ENCODE results near the gene PPAN. TPM values are rescaled to one million over a fixed set of nuclear protein-coding genes. Genes with fewer than 3 reads are reported as not detected.

The PPAN gene
- 21.9 and 22.2 TPM in 2 replicates for total RNA-seq

GRCh38 chr19:10106100-10106936 lies at the start of gene PPAN:
PPAN (plus strand) TSS chr19:10106362; CDS start chr19:10106395, 33 bp downstream.

GRCh38 chr19:10085641-10086590 lies 20.2 kb upstream of the PPAN start, which contains the start of gene SHFL:
SHFL (plus strand) TSS chr19:10086317; CDS start chr19:10086428, 111 bp downstream.

GRCh38 chr19:10111405-10111811 lies 5.2 kb downstream of the PPAN start, which contains the start of gene P2RY11:
P2RY11 (plus strand) TSS chr19:10111693; CDS start chr19:10111722, 29 bp downstream.

Other genes with a start within 250 kb of the PPAN start
- 2.8 and 3.2 TPM in 2 replicates for gene OLFM2, start 169.8 kb upstream of the PPAN start, total RNA-seq
- 1.6 and 1.7 TPM in 2 replicates for gene COL5A3, start 95.9 kb upstream of the PPAN start, total RNA-seq
- gene RDH8, start 92.9 kb upstream of the PPAN start, total RNA-seq: not detected in 2 replicates
- 23.0 and 26.8 TPM in 2 replicates for gene SHFL, start 20.0 kb upstream of the PPAN start, total RNA-seq
- 0.09 and 0.16 TPM in 2 replicates for gene ANGPTL6, start 3.7 kb upstream of the PPAN start, total RNA-seq
- 1.9 and 3.0 TPM in 2 replicates for gene P2RY11, start 5.3 kb downstream of the PPAN start, total RNA-seq
- gene EIF3G, start 13.5 kb downstream of the PPAN start, total RNA-seq: 329 and 373 TPM in 2 replicates
- gene DNMT1, start 88.6 kb downstream of the PPAN start, total RNA-seq: 28.7 and 29.5 TPM in 2 replicates
- 24.4 and 56.8 TPM in 2 replicates for gene S1PR2, start 125.0 kb downstream of the PPAN start, total RNA-seq
- gene MRPL4, start 145.9 kb downstream of the PPAN start, total RNA-seq: 12.0 and 14.7 TPM in 2 replicates
- gene ICAM1, start 164.8 kb downstream of the PPAN start, total RNA-seq: 3.8 and 5.9 TPM in 2 replicates
- 2.7 and 5.7 TPM in 2 replicates for gene ICAM4, start 180.6 kb downstream of the PPAN start, total RNA-seq
- 0.69 and 1.4 TPM in 2 replicates for gene ICAM5, start 183.6 kb downstream of the PPAN start, total RNA-seq
- gene ZGLP1, start 203.5 kb downstream of the PPAN start, total RNA-seq: 0.16 and 0.17 TPM in 2 replicates
- 14.2 and 20.3 TPM in 2 replicates for gene FDX2, start 209.7 kb downstream of the PPAN start, total RNA-seq
- 4.1 and 5.2 TPM in 2 replicates for gene RAVER1, start 227.2 kb downstream of the PPAN start, total RNA-seq
- 9.8 and 12.0 TPM in 2 replicates for gene ICAM3, start 233.3 kb downstream of the PPAN start, total RNA-seq

Measured in bronchial smooth muscle cell (primary cell).